Left ventricle myocardium inferior (tissue), 1 donor: ENCODE data around the gene INHBA. TPM values are rescaled to one million over a fixed set of nuclear protein-coding genes. Genes with fewer than 3 reads are reported as not detected.

Experiments
- DNase-seq: peaks from one replicate; pipeline ENCODE4 v3.0.0-alpha.2; 2020
- H3K27ac ChIP-seq: fragments of 200-600 bp; replicated peaks from 2 replicates; pipeline ENCODE4 v1.8.0; 2021
- H3K27me3 ChIP-seq: fragments of 200-600 bp; 2 replicates; pipeline ENCODE4 v1.8.0; 2021; ENCODE audit warnings: low read depth
- H3K36me3 ChIP-seq: fragments of 200-600 bp; 2 replicates; pipeline ENCODE4 v1.8.0; 2021
- H3K4me1 ChIP-seq: fragments of 200-600 bp; 2 replicates; pipeline ENCODE4 v1.8.0; 2021
- H3K4me3 ChIP-seq: fragments of 200-600 bp; 2 replicates; pipeline ENCODE4 v1.8.0; 2021; ENCODE audit warnings: mild to moderate bottlenecking, moderate library complexity
- H3K9me3 ChIP-seq: fragments of 200-600 bp; replicated peaks from 2 replicates; pipeline ENCODE4 v1.8.0; 2021
- intact Hi-C: fragments of 100-400 bp; cut with micrococcal nuclease; formaldehyde crosslinking; loops from one replicate; pipeline ENCODE4 v1.11.0; 2022
- total RNA-seq: library from RNA; stranded (reverse); fragmentation: NEBNext Ultra II Directional; extraction: Animal tissue kit (Norgen Biotek cat#: 25700); gene quantifications from one replicate; pipeline ENCODE4 v1.2.1, GENCODE V29; 2021
- TF ChIP-seq, protein P1 (sequence below): fragments of 200-600 bp; IDR thresholded peaks from 2 replicates; pipeline ENCODE4 v1.8.0; 2021; ENCODE audit warnings: antibody characterized with exemption, mild to moderate bottlenecking, borderline replicate concordance
- donor health status: DM: no; HTN: yes; CAD: no; lungs with severe emphysema.

Gene INHBA
- total RNA-seq, 1 donor from 2014 or later = 8.6 TPM

DNA sequence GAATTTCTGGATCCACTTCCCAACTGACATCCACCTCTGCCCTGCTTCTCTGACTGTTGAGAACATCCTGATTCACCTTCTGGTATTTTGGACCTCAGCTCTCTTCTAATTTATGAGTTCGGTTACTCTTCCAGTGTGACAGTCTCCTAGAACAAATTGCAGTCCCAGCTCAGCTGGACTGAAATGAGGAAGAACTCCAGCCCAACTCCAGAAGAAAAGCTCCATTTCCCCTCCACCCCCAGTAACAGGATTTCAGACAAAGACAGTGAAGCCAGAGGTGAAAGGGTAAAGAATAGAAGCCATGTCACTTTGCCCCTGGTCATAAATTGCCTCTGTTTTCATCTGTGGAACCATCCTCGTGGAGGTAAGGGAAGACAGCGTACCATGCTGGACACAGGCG, 26.2 kb upstream of the INHBA start:
- Histone ChIP-seq H3K27ac (no peak overlapping the region), H3K4me3 (no peak overlapping the region), H3K9me3 (no peaks in the 10 kb centered on the region), H3K4me1 (no peaks in the 10 kb centered on the region), H3K36me3 (no peaks in the 10 kb centered on the region), H3K27me3 (peaks cover 11% of the 10 kb centered on the region)
- intact Hi-C loops = no loop called here
- TF ChIP-seq, protein P1, sequence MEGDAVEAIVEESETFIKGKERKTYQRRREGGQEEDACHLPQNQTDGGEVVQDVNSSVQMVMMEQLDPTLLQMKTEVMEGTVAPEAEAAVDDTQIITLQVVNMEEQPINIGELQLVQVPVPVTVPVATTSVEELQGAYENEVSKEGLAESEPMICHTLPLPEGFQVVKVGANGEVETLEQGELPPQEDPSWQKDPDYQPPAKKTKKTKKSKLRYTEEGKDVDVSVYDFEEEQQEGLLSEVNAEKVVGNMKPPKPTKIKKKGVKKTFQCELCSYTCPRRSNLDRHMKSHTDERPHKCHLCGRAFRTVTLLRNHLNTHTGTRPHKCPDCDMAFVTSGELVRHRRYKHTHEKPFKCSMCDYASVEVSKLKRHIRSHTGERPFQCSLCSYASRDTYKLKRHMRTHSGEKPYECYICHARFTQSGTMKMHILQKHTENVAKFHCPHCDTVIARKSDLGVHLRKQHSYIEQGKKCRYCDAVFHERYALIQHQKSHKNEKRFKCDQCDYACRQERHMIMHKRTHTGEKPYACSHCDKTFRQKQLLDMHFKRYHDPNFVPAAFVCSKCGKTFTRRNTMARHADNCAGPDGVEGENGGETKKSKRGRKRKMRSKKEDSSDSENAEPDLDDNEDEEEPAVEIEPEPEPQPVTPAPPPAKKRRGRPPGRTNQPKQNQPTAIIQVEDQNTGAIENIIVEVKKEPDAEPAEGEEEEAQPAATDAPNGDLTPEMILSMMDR = no peak
- DNase-seq = no peak

GRCh38 chr7:41725013-41725412, 22.1 kb upstream of the INHBA start:
- Histone ChIP-seq H3K9me3 (no peaks in the 10 kb centered on the region), H3K36me3 (no peaks in the 10 kb centered on the region), H3K4me1 (no peaks in the 10 kb centered on the region), H3K27ac (no peak overlapping the region), H3K27me3 (peaks cover 14% of the 10 kb centered on the region), H3K4me3 (no peak overlapping the region)
- intact Hi-C loops = no loop called here
- TF ChIP-seq, protein P1 = no peak
- DNase-seq = no peak

GRCh38 chr7:41720886-41721285, 18.0 kb upstream of the INHBA start:
- Histone ChIP-seq H3K27me3 (peaks cover 28% of the 10 kb centered on the region), H3K4me1 (no peaks in the 10 kb centered on the region), H3K27ac (no peak overlapping the region), H3K36me3 (no peaks in the 10 kb centered on the region), H3K9me3 (no peaks in the 10 kb centered on the region), H3K4me3 (no peak overlapping the region)
- intact Hi-C loops = no loop called here
- TF ChIP-seq, protein P1 = no peak
- DNase-seq = no peak

- intact Hi-C loops = no loop called here
These were observed 17.2 kb upstream of the INHBA start for GRCh38 chr7:41720046-41720445.

DNA sequence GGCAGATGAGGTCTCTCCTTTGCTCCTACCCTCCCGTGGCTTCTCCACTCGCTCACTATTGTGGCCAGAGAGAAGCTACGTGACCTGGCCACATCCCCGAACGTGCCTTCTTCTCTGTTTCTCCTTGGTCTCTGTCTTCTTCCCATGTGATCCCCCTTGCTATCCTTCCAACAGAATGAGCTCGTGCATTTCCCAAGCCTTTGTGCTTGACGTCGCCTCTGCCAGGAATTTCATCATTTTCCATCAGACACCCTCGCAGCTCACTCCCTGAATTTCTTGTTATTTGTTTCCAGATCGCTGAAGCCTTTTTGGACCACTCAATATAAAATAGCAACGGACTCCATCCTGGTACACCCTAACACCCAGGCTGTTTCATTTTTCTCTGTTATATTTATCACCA, 13.8 kb upstream of the INHBA start:
- no peaks in the 10 kb centered on the region for H3K9me3 ChIP-seq
- no peak overlapping the region for H3K27ac ChIP-seq
- H3K4me1 ChIP-seq = no peaks in the 10 kb centered on the region
- intact Hi-C loops = no loop called here
- peaks cover 30% of the 10 kb centered on the region for H3K27me3 ChIP-seq
- no peak overlapping the region for H3K4me3 ChIP-seq
- no peak for DNase-seq
- H3K36me3 ChIP-seq = no peaks in the 10 kb centered on the region
- TF ChIP-seq, protein P1 = no peak

More at GRCh38 chr7:41720046-41720445, 17.2 kb upstream of the INHBA start:
- Histone ChIP-seq H3K27ac (no peak overlapping the region), H3K4me1 (no peaks in the 10 kb centered on the region), H3K27me3 (peaks cover 30% of the 10 kb centered on the region), H3K4me3 (no peak overlapping the region), H3K36me3 (no peaks in the 10 kb centered on the region), H3K9me3 (no peaks in the 10 kb centered on the region)
- no peak for DNase-seq
- TF ChIP-seq, protein P1 = no peak

GRCh38 chr7:41715000-41715399, 12.1 kb upstream of the INHBA start:
- intact Hi-C loops = no loop called here
- TF ChIP-seq, protein P1 = no peak
- Histone ChIP-seq H3K4me1 (no peaks in the 10 kb centered on the region), H3K4me3 (no peak overlapping the region), H3K9me3 (no peaks in the 10 kb centered on the region), H3K27me3 (peaks cover 30% of the 10 kb centered on the region), H3K27ac (no peak overlapping the region), H3K36me3 (no peaks in the 10 kb centered on the region)
- DNase-seq = no peak
